Transverse colon (tissue), 4 donors: ENCODE measurements around the gene LIMK2. TPM values are rescaled to one million over a fixed set of nuclear protein-coding genes. Genes with fewer than 3 reads are reported as not detected.

Experiments
- DNase-seq: peaks from one replicate; pipeline ENCODE4 v3.0.0-alpha.2; 2019
- H3K27ac ChIP-seq, 4 donors: fragments of 200-600 bp; sonication (generic); 2 replicates each; pipeline ENCODE4 v1.5.1; 2016 to 2018; ENCODE audit warnings: inconsistent platforms in 4 of 4
- H3K27me3 ChIP-seq: fragments of 200-600 bp; sonication (generic); 2 replicates; pipeline ENCODE4 v1.5.1; 2017; ENCODE audit warnings: inconsistent platforms
- H3K36me3 ChIP-seq, 4 donors: fragments of 200-600 bp; sonication (generic); 2 replicates each; pipeline ENCODE4 v1.5.1; 2017 to 2019; ENCODE audit warnings: inconsistent platforms in 4 of 4
- H3K4me1 ChIP-seq, 4 donors: fragments of 200-600 bp; sonication (generic); 2 replicates each; pipeline ENCODE4 v1.5.1; 2017 to 2020; ENCODE audit warnings: inconsistent platforms in 4 of 4
- H3K4me3 ChIP-seq, 4 donors: fragments of 200-600 bp; sonication (generic); 1 replicate in 1 of 4; 2 replicates in 3 of 4; pipeline versions ENCODE4 v1.5.1 to v1.6.1; 2017 to 2019; ENCODE audit warnings: inconsistent platforms in 4 of 4
- H3K9me3 ChIP-seq, 2 donors: fragments of 200-600 bp; sonication (generic); 2 replicates each; pipeline ENCODE4 v1.5.1; 2017 to 2019; ENCODE audit warnings: inconsistent platforms in 2 of 2
- EP300 ChIP-seq: sonication (generic); formaldehyde crosslinking; IDR thresholded peaks from one replicate; pipeline ENCODE4 v1.6.1; 2017; ENCODE audit warnings: antibody characterized with exemption, low read depth
- POLR2A ChIP-seq: fragments of 450-650 bp; IDR thresholded peaks from one replicate; pipeline ENCODE4 v1.6.1; 2016; ENCODE audit warnings: antibody characterized with exemption, mild to moderate bottlenecking, moderate library complexity
- POLR2AphosphoS5 ChIP-seq, 3 donors: sonication (generic); formaldehyde crosslinking; IDR thresholded peaks; one replicate each; pipeline ENCODE4 v1.6.1; 2016; ENCODE audit warnings: antibody characterized with exemption in 3 of 3
- WGBS, 2 donors: methylation state at CpG; one replicate each; pipeline ENCODE4 v1.1.5; 2018; ENCODE audit warnings: low coverage in 1 of 2; 5-methylcytosine and 5-hydroxymethylcytosine counted together
- in situ Hi-C, 4 donors: fragments of 200-750 bp; cut with MboI; loops; one replicate each; pipeline versions ENCODE4 v1.15.0 to v1.15.1; 2017; ENCODE audit warnings: low sequenced_read_pairs in 3 of 4, low pct_ligation_motif_present in 1 of 4, low pct_unique_long_range_greater_than_20kb in 1 of 4
- intact Hi-C: fragments of 100-400 bp; cut with DNase I; formaldehyde crosslinking; loops from one replicate; pipeline ENCODE4 v1.15.1; 2023; ENCODE audit warnings: low total_unique reads
- total RNA-seq, 4 donors: library from RNA; depleted of rRNA; stranded (reverse); fragments of >200 nt; gene quantifications; one replicate each; pipeline ENCODE4 v1.1.0, GENCODE V29; 2016
- TF ChIP-seq, protein P1 (sequence below), 5 experiments: fragments of 200-600 bp in 3 of 5; fragments of 450-650 bp in 2 of 5; sonication (generic) in 3 of 5; IDR thresholded peaks; 1 replicate in 2 of 5; 2 replicates in 3 of 5; pipeline ENCODE4 v1.5.1; 2016 to 2017; ENCODE audit warnings: antibody characterized with exemption in 5 of 5, inconsistent platforms in 3 of 5, mild to moderate bottlenecking in 2 of 5, moderate library complexity in 1 of 5

Gene LIMK2
- total RNA-seq, 4 donors from 2014 or later = 124 to 283 (median 210) TPM

DNA sequence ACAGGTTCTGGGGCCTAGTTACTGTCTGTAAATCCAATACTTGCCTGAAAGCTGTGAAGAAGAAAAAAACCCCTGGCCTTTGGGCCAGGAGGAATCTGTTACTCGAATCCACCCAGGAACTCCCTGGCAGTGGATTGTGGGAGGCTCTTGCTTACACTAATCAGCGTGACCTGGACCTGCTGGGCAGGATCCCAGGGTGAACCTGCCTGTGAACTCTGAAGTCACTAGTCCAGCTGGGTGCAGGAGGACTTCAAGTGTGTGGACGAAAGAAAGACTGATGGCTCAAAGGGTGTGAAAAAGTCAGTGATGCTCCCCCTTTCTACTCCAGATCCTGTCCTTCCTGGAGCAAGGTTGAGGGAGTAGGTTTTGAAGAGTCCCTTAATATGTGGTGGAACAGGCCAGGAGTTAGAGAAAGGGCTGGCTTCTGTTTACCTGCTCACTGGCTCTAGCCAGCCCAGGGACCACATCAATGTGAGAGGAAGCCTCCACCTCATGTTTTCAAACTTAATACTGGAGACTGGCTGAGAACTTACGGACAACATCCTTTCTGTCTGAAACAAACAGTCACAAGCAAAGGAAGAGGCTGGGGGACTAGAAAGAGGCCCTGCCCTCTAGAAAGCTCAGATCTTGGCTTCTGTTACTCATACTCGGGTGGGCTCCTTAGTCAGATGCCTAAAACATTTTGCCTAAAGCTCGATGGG lies 66.7 kb downstream of the LIMK2 start:
- no peak for DNase-seq
- H3K27ac ChIP-seq = peak overlapping the region; percentile 25 to 60 (median 46)

DNA sequence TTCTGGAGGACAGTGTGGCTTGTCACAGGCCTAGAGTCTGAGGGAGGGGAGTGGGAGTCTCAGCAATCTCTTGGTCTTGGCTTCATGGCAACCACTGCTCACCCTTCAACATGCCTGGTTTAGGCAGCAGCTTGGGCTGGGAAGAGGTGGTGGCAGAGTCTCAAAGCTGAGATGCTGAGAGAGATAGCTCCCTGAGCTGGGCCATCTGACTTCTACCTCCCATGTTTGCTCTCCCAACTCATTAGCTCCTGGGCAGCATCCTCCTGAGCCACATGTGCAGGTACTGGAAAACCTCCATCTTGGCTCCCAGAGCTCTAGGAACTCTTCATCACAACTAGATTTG lies 67.2 kb downstream of the LIMK2 start:
- TF ChIP-seq, protein P1, sequence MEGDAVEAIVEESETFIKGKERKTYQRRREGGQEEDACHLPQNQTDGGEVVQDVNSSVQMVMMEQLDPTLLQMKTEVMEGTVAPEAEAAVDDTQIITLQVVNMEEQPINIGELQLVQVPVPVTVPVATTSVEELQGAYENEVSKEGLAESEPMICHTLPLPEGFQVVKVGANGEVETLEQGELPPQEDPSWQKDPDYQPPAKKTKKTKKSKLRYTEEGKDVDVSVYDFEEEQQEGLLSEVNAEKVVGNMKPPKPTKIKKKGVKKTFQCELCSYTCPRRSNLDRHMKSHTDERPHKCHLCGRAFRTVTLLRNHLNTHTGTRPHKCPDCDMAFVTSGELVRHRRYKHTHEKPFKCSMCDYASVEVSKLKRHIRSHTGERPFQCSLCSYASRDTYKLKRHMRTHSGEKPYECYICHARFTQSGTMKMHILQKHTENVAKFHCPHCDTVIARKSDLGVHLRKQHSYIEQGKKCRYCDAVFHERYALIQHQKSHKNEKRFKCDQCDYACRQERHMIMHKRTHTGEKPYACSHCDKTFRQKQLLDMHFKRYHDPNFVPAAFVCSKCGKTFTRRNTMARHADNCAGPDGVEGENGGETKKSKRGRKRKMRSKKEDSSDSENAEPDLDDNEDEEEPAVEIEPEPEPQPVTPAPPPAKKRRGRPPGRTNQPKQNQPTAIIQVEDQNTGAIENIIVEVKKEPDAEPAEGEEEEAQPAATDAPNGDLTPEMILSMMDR (IDR thresholded peaks at IDR 0.05) = no peak
- TF ChIP-seq EP300 (no peak), POLR2A (no peak), POLR2AphosphoS5 (IDR thresholded peaks at IDR 0.05) (no peak)
- intact Hi-C loops = no loop called here
- peaks cover 0 to 63% (median 24%) of the 10 kb centered on the region in 4 donors for H3K36me3 ChIP-seq
- H3K4me3 ChIP-seq = no peak overlapping the region
- peaks cover 0 to 14% (median 1%) of the 10 kb centered on the region in 4 donors for H3K4me1 ChIP-seq
- in situ Hi-C loops = no loop called here
- H3K9me3 ChIP-seq = no peaks in the 10 kb centered on the region
- H3K27ac ChIP-seq = peak overlapping the region in 3 of 4 donors; percentile 35 to 60 (median 56)
- no peaks in the 10 kb centered on the region for H3K27me3 ChIP-seq
- no peak for DNase-seq

More for the DNA sequence above, 66.7 kb downstream of the LIMK2 start:
- 38 to 75% methylated on average over 2 to 6 of the region's 6 CpGs for WGBS, 2 donors
- intact Hi-C loops = no loop called here
- Histone ChIP-seq H3K4me3 (no peak overlapping the region), H3K4me1 (peaks cover 0 to 10% (median 0%) of the 10 kb centered on the region in 4 donors), H3K27me3 (no peaks in the 10 kb centered on the region), H3K9me3 (no peaks in the 10 kb centered on the region), H3K36me3 (peaks cover 0 to 63% (median 24%) of the 10 kb centered on the region in 4 donors)
- no peak for TF ChIP-seq EP300
- peak; percentile 25 for TF ChIP-seq POLR2A
- TF ChIP-seq, protein P1 (IDR thresholded peaks at IDR 0.05) = no peak
- in situ Hi-C loops = no loop called here

DNA sequence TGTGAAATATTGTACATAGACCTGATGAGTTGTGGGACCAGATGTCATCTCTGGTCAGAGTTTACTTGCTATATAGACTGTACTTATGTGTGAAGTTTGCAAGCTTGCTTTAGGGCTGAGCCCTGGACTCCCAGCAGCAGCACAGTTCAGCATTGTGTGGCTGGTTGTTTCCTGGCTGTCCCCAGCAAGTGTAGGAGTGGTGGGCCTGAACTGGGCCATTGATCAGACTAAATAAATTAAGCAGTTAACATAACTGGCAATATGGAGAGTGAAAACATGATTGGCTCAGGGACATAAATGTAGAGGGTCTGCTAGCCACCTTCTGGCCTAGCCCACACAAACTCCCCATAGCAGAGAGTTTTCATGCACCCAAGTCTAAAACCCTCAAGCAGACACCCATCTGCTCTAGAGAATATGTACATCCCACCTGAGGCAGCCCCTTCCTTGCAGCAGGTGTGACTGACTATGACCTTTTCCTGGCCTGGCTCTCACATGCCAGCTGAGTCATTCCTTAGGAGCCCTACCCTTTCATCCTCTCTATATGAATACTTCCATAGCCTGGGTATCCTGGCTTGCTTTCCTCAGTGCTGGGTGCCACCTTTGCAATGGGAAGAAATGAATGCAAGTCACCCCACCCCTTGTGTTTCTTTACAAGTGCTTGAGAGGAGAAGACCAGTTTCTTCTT lies 67.9 kb downstream of the LIMK2 start:
- Histone ChIP-seq H3K4me1 (peaks cover 0 to 19% (median 2%) of the 10 kb centered on the region in 4 donors), H3K9me3 (no peaks in the 10 kb centered on the region), H3K27ac (peak overlapping the region in 2 of 4 donors; percentile 56 to 60), H3K36me3 (peaks cover 0 to 59% (median 21%) of the 10 kb centered on the region in 4 donors), H3K27me3 (no peaks in the 10 kb centered on the region), H3K4me3 (no peak overlapping the region)
- in situ Hi-C loops = no loop called here
- intact Hi-C loops = no loop called here
- TF ChIP-seq POLR2AphosphoS5 (IDR thresholded peaks at IDR 0.05) = peak in 1 of 3 donors; percentile 35
- no peak for TF ChIP-seq POLR2A
- DNase-seq = no peak

DNA sequence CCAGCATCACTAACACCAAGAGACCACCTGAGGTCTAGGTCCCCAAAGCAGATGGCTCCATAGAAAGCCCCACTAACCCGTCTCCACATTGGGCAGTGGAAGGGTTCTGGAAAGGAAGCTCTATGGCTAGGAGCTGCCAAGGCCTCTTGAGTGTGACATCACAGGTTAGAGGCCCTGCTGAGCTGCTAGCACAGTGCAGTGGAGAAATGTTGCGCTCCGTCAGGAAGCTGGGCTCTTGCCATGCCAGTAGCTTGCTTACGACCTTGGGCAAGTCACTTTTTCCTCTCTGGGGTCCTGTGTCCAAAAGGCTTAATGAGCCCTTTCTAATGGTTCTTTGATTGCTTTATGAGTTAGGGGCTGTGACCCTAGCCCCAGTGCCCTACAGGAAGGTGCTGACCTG lies 69.6 kb downstream of the LIMK2 start:
- no peaks in the 10 kb centered on the region for H3K27me3 ChIP-seq
- peaks cover 0 to 54% (median 16%) of the 10 kb centered on the region in 4 donors for H3K36me3 ChIP-seq
- H3K27ac ChIP-seq = peak overlapping the region in 2 of 4 donors; percentile 10 to 51
- no peak for TF ChIP-seq POLR2AphosphoS5 (IDR thresholded peaks at IDR 0.05)
- TF ChIP-seq POLR2A = no peak
- TF ChIP-seq, protein P1 (IDR thresholded peaks at IDR 0.05) = no peak
- no peak for TF ChIP-seq EP300
- H3K4me3 ChIP-seq = no peak overlapping the region
- H3K4me1 ChIP-seq = peaks cover 0 to 36% (median 4%) of the 10 kb centered on the region in 4 donors
- H3K9me3 ChIP-seq = no peaks in the 10 kb centered on the region
- intact Hi-C loops = no loop called here
- no peak for DNase-seq
- 58% methylated on average over 4 of the region's 4 CpGs; no CpG with 5 or more reads in 1 of the 2 donors for WGBS, 2 donors
- in situ Hi-C loops = no loop called here
